GM12864 (cell line): ENCODE data around the gene TXNDC15.
"Not testable (repeated sequence)": the region's sequence is repeated elsewhere in the genome, so short reads cannot be mapped to it uniquely, and the experiment has no call there.

Experiments
- DNase-seq: peaks from one replicate; pipeline ENCODE4 v3.0.0-alpha.2; 2011; ENCODE audit warnings: low read depth
- H3K4me3 ChIP-seq: 2 replicates; pipeline ENCODE4 v1.5.1; 2011; ENCODE audit warnings: mild to moderate bottlenecking, low read depth, low read length, control low read depth
- TF ChIP-seq, protein P1 (sequence below): IDR thresholded peaks from 2 replicates; pipeline ENCODE4 v1.5.1; 2011; ENCODE audit warnings: low read depth, mild to moderate bottlenecking, moderate library complexity, low read length, control low read depth, inconsistent platforms; ENCODE audit errors: missing control alignments

TXNDC15 gene

GRCh38 chr5:134840811-134841210 is 33.4 kb upstream of the TXNDC15 start:
- TF ChIP-seq, protein P1, sequence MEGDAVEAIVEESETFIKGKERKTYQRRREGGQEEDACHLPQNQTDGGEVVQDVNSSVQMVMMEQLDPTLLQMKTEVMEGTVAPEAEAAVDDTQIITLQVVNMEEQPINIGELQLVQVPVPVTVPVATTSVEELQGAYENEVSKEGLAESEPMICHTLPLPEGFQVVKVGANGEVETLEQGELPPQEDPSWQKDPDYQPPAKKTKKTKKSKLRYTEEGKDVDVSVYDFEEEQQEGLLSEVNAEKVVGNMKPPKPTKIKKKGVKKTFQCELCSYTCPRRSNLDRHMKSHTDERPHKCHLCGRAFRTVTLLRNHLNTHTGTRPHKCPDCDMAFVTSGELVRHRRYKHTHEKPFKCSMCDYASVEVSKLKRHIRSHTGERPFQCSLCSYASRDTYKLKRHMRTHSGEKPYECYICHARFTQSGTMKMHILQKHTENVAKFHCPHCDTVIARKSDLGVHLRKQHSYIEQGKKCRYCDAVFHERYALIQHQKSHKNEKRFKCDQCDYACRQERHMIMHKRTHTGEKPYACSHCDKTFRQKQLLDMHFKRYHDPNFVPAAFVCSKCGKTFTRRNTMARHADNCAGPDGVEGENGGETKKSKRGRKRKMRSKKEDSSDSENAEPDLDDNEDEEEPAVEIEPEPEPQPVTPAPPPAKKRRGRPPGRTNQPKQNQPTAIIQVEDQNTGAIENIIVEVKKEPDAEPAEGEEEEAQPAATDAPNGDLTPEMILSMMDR, result no peak
- DNase-seq, result no peak
- H3K4me3 ChIP-seq, result no peak overlapping the region

- TF ChIP-seq, protein P1, result no peak
- no peak overlapping the region for H3K4me3 ChIP-seq
- DNase-seq, result no peak
Observed at GRCh38 chr5:134844252-134844651, 29.9 kb upstream of the TXNDC15 start.

- peak overlapping the region; percentile 87 for H3K4me3 ChIP-seq
- DNase-seq, result no peak
- TF ChIP-seq, protein P1, result no peak
Observed at GRCh38 chr5:134845335-134845851, 28.8 kb upstream of the TXNDC15 start.

DNA sequence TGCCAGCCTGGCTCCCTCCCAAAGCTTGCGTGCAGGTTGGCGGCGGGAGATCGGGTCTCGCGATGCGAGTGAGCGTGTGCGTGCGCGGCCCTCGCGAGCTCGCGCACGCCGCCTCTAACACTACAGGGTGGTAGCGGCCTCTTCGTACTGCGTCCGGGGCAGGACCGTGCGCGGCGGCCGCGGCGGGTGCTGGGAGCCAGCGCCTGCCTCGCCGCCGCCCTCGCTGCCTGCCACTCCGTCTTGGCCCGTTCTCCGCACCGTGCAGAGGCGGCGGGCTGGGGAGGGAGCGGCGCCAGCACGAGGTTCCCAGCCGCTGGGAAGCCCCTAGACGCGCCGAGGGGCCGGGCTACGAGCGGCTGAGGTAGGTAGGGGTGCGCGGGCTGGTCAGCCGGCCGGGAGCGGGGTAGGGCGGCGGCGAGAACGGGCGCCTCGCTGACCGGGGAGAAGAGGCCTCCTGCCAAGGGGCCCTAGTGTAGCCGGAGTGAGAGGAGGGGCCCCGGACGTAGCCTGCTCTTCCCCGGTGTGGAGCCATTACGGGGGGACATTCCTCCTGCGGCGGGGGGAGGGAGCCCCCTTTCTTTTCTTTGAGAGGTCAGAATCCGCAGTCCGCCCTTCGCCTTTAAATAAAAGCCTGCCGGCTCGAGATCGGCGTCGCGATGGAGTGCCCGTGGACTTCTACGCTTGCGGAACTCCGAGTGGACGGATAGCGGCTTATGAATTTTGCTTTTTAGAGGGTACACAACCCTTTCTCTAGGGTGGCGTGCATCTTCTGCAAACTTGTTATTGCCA is 28.1 kb upstream of the TXNDC15 start, which contains the start of gene C5orf24:
C5orf24 (plus strand) TSS at position 117 of the 789 bp plus-strand sequence. CDS start 8,933 bp downstream, outside the sequence.
- TF ChIP-seq, protein P1, result no peak
- peak; percentile 88 for DNase-seq
- H3K4me3 ChIP-seq, result peak within 1 kb of the TSS; percentile 87

DNA sequence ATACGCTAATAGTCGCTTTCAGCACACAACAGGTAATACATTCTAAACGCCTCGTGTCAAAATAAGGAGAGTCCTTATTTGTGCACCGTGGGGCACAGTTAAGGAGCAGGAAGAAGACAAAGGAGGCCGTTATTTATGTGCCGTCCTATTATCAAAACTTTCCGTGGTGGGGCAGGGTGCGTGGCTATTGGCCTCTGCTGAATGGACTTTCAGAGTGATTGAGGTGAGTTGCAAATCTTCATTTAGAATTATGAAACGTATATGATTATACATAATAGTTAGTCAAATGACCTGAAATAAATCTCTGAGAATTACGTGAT is 27.6 kb upstream of the TXNDC15 start:
- TF ChIP-seq, protein P1, result no peak
- peak overlapping the region; percentile 87 for H3K4me3 ChIP-seq
- no peak for DNase-seq

GRCh38 chr5:134849434-134849933 is 24.7 kb upstream of the TXNDC15 start:
- DNase-seq, H3K4me3 ChIP-seq: not testable (repeated sequence)

DNA sequence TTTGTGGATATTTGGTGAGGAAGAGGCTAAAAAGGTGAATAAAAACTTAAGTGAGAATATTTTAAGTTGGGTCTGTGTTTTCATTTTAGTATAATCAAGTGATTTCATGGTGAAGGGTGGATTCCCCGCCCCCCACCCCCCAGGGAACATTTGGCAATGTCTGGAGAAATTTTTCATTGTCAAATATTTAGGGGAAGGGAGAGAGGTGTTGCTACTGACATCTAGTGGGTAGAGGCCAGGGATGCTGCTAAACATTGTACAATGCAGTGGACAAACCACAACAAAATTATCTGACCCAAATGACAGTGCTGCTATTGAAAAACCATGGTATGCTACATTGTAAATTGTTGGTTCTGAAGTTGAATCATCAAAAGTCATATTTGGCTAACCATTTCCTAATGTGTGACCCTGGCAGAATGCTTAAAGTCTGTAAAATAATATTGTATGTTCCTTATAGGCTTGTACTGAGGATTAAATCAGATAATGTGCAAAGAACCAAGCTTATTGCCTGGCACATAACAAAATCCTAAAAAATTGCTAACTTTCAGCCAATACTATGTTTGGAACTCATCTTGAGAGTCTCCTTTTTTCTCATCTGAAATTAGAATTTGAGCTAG is 22.8 kb upstream of the TXNDC15 start:
- no peak overlapping the region for H3K4me3 ChIP-seq
- TF ChIP-seq, protein P1, result peak; percentile 46
- no peak for DNase-seq

- not testable (repeated sequence) for H3K4me3 ChIP-seq, DNase-seq
Observed at GRCh38 chr5:134856465-134856864, 17.7 kb upstream of the TXNDC15 start.
